HG03354 (cell line): ENCODE measurements around the gene POC1A.
A peak's percentile ranks its signal among the peaks of the same experiment; 100 is the strongest.
"Not testable (repeated sequence)": the region's sequence is repeated elsewhere in the genome, so short reads cannot be mapped to it uniquely, and the experiment has no call there.

Experiments used
- ATAC-seq: cut with Tn5 transposase; IDR thresholded peaks from one replicate; pipeline ENCODE4 v1.9.1; 2021; ENCODE audit warnings: mild to moderate bottlenecking; ENCODE audit not compliant: unreplicated experiment, poor library complexity, severe bottlenecking

Gene POC1A

GRCh38 chr3:52037291-52037690 lies 116.9 kb downstream of the POC1A start:
- ATAC-seq: no peak

GRCh38 chr3:52036829-52037228 lies 117.4 kb downstream of the POC1A start:
- ATAC-seq: no peak

- ATAC-seq: peak; percentile 73
Observed at GRCh38 chr3:52036222-52036694, 118.0 kb downstream of the POC1A start.

- ATAC-seq: no peak
Observed at GRCh38 chr3:52034651-52035050, 119.6 kb downstream of the POC1A start.

- no peak for ATAC-seq
Observed at GRCh38 chr3:52034212-52034611, 120.0 kb downstream of the POC1A start.

- ATAC-seq: not testable (repeated sequence)
Observed at GRCh38 chr3:52033748-52034147, 120.5 kb downstream of the POC1A start.

- ATAC-seq: no peak
Observed at GRCh38 chr3:52032702-52033408, 121.4 kb downstream of the POC1A start.

GRCh38 chr3:52031896-52032295 lies 122.3 kb downstream of the POC1A start:
- ATAC-seq: no peak

GRCh38 chr3:52030714-52031310 lies 123.4 kb downstream of the POC1A start:
- ATAC-seq: no peak

- no peak for ATAC-seq
Observed at GRCh38 chr3:52029535-52029934, 124.7 kb downstream of the POC1A start.

GRCh38 chr3:52029053-52029452 lies 125.2 kb downstream of the POC1A start:
- no peak for ATAC-seq

GRCh38 chr3:52028572-52028971 lies 125.7 kb downstream of the POC1A start:
- ATAC-seq: no peak

GRCh38 chr3:52026041-52026440 lies 128.2 kb downstream of the POC1A start:
- ATAC-seq: no peak

GRCh38 chr3:52025453-52025852 lies 128.8 kb downstream of the POC1A start:
- ATAC-seq: no peak
